ENCODE results near the gene TEX29.

DNA sequence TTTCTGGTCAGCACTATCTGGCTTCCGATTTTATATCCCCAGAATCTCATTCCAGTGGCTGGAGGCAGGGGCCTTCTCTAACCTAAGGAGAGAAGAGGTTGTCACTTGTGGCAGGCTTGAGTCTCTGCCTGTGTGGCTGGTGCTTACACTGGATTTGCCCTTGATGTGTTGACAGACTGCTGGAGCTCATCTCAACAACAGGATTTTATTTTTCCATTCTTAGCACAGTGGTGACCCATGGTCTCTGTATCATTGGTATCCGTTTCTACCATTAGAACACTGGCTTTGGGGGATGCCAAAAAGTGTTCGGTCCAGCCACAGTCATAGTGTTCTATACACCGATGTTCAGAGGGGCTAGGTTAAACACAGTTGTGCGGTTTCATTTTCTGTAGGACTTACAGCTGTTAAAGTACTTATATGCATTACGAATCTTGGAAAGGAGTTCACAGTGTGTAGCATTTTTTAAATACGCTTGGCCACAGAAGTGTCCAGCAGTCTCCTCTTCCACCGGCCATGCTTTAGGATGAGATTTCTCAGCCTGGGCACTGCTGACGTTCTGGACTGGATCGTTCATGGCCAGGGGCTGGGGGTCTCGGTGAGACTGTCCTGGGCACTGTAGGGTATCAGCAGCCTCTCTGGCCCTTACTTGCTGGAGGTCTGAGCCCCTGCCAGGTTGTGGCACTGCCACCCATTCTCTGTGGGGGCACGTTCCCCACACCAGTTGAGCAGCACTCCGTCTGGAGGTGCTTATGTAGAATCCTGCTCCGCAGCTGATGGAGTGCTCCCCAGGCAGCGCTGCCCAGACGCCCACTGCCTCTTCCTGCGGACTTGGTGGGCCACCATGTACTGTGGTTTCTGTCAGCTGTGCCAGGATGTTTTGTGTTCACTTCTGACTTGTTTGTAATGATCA lies 41.4 kb upstream of the TEX29 start:
- TF ChIP-seq ETV6 (conservative IDR thresholded peaks at IDR 0.05 in 1 of 2, IDR thresholded peaks at IDR 0.05 in 1 of 2; ENCODE audit: borderline replicate concordance in 1 of 2, low read depth in 1 of 2) (no peak), POLR2AphosphoS5 (IDR thresholded peaks at IDR 0.05; ENCODE audit: low read length) (no peak), HDAC2 (IDR thresholded peaks at IDR 0.05) (no peak)

Measured in GM12878 (cell line).